GM13976 (cell line): ENCODE data around the gene TMEM94.

Experiments used
- DNase-seq: peaks from one replicate; pipeline ENCODE4 v3.0.0; 2012; ENCODE audit warnings: low spot score
- in situ Hi-C: fragments of 300-500 bp; cut with MboI; formaldehyde crosslinking; loops from one replicate; pipeline ENCODE4 v1.12.0; 2022; ENCODE audit warnings: low sequenced_read_pairs, mixed read lengths, inconsistent platforms; ENCODE audit not compliant: unreplicated experiment
- TF ChIP-seq, protein P1 (sequence below): IDR thresholded peaks from 2 replicates; pipeline ENCODE4 v1.5.1; 2012; ENCODE audit warnings: borderline replicate concordance, mild to moderate bottlenecking; ENCODE audit not compliant: insufficient read depth; ENCODE audit errors: extremely low read depth, missing control alignments, control extremely low read depth

Gene TMEM94

DNA sequence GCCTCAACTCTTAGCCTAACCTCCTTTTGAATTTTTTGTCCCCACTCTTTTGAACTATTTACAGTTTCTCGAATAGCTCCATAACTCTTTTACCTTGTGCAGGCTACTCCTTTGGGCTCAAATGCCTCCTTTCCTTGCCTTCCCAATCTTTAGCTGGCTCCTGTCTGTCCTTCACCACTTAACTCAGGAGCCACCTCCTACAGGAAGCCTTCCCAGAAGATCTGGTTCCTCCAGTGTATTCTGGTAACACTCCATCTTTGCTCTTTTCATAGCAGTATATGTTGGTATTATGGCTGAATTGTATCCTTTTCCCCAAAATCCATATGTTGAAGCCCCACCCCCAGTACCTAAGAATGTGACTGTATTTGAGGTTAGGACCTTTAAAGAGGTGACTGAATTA lies 41.9 kb upstream of the TMEM94 start:
- in situ Hi-C loops = loop anchor here (5.0 kb wide), 1 partner anchor 142 kb away; the partner anchor contains the start of gene MIF4GD

DNA sequence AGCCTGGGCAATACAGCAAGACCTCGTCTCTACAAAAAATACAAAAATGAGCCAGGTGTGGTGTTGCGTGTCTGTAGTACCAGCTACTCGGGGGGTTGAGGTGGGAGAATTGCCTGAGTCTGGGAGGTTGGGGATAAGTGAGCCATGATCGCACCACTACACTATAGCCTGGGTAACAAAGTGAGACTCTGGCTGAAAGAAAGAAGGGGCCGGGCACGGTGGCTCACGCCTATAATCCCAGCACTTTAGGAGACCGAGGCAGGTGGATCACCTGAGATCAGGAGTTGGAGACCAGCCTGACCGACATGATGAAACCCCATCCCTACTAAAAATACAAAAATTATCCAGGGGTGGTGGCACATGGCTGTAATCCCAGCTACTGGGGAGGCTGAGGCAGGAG lies 40.4 kb upstream of the TMEM94 start:
- TF ChIP-seq, protein P1, sequence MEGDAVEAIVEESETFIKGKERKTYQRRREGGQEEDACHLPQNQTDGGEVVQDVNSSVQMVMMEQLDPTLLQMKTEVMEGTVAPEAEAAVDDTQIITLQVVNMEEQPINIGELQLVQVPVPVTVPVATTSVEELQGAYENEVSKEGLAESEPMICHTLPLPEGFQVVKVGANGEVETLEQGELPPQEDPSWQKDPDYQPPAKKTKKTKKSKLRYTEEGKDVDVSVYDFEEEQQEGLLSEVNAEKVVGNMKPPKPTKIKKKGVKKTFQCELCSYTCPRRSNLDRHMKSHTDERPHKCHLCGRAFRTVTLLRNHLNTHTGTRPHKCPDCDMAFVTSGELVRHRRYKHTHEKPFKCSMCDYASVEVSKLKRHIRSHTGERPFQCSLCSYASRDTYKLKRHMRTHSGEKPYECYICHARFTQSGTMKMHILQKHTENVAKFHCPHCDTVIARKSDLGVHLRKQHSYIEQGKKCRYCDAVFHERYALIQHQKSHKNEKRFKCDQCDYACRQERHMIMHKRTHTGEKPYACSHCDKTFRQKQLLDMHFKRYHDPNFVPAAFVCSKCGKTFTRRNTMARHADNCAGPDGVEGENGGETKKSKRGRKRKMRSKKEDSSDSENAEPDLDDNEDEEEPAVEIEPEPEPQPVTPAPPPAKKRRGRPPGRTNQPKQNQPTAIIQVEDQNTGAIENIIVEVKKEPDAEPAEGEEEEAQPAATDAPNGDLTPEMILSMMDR = no peak
- in situ Hi-C loops = no loop called here
- no peak for DNase-seq

More for the DNA sequence above, 41.9 kb upstream of the TMEM94 start:
- DNase-seq = no peak
- TF ChIP-seq, protein P1 = no peak

DNA sequence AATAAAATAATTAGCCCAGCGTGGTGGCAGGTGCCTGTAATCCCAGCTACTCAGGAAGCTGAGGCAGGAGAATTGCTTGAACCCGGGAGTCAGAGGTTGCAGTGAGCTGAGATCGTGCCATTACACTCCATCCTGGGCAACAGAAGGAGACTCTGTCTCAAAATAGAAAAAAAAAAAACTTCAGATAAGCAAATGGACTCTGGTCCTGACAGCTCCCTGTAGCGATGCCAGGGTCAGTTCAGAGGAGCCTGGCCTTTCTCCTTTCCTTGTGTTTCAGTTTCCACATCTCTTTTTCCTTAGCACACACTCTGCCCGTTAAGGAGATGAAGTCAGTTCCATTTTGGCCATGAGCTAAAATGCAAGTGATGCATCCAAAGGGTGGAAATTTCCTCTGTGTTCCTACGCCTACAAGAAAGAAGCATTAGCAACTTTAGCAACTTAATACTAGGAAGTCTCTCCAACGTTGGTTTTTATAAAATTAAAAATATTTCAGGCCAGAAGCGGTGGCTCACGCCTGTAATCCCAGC lies 39.3 kb upstream of the TMEM94 start:
- no peak for DNase-seq
- TF ChIP-seq, protein P1 = no peak
- in situ Hi-C loops = no loop called here

DNA sequence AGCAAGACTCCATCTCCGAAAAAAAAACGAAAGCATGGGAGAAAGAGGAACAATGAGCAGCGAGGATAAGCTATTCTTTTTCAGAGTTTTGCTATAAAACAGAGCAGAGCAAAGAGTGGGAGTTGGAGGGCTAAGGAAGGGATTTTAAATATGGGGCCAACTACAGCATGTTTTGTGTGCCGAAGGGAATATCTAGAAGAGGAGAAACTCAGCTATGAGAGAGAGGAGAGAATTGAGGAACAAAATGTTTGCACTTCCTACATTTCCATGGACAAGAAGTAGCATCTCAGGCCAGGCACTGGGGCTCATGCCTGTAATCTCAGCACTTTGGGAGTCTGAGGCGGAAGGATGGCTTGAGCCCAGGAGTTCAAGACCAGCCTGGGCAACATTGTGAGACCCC lies 37.9 kb upstream of the TMEM94 start:
- no peak for DNase-seq
- TF ChIP-seq, protein P1 = no peak
- in situ Hi-C loops = no loop called here

DNA sequence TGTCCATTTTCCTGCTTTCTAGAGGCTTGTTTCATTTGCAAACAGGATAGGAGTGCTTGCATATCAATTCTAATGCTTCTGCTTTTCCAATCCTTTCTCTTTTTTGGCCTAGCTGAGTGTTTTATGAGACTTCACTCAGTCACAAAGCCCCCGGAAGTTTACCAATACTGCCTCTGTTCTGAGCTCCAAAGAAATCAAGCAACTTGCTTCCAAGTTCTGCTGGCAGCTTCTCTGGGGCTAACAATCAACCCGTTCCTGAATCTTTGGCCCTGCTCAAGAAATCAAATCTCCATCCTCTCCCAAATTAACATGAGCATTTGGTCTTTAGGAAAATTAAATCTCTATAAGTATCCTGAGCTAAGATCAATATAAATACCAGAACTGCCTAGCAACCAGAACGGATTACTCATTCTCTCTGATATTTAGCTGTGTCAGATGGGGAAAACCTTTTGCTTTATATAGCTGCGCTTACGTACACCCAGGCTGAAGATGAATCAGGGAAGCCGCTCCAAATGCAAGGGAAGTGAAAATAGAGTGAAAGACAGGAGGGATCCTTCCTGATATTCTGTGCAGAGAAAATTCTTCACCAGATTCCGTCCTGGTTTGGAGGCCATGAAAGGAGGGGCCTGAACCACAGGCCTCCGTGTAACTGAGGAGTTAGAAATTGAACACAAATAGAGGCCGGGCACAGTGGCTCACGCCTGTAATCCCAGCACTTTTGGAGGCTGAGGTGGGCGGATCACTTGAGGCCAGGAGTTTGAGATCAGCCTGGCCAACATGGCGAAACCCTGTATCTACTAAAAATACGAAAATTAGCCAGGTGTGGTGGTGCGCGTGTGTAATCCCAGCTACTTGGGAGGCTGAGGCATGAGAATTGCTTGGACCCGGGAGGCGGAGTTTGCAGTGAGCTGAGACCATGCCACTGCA lies 27.6 kb upstream of the TMEM94 start:
- DNase-seq = no peak
- TF ChIP-seq, protein P1 = no peak
- in situ Hi-C loops = no loop called here

DNA sequence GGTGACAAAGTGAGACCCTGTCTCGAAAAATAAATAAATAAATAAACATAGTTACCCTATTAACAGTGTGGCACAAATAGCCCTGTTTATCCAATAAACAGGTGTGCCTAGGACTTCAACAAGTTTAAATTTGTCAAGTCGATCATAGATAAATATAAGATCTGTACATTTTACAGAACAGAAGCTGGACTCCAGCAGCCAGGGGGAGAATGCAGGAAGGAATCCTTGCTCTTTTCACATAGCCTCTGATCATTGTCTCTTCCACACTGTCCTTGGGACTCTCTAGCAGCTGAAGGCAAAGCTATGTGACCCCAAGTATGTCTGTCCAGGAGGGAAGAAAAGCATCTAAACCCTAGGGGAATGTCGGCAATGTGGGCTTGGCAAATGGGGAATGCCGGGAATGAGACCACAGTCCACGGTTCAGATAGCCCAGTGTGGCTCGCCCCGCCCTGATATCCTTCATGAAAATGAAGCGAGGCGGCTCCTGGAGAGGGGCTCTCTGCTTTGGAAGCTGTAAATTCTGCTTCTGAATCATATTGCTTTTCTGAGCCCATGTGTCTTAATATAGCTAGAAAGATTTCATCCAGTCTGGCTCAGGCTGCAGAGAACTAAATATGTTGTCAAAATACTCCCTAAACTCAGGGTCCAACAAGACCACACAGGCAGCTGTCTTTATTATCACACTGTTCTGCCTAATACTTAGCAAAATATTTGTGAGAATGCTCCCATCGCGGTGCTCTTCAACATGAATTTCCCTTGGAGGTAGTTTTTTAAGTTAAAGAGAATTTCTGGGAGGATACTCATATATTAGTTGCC lies 26.1 kb upstream of the TMEM94 start:
- no peak for DNase-seq
- in situ Hi-C loops = no loop called here
- TF ChIP-seq, protein P1 = no peak
